Neural cell (in vitro differentiated cells): ENCODE results near the gene TUBB.

ENCODE experiments used
- CTCF ChIP-seq: fragments of 450-650 bp; IDR thresholded peaks from 2 replicates; pipeline ENCODE4 v1.5.1; 2014; ENCODE audit warnings: antibody characterized with exemption, mild to moderate bottlenecking, moderate library complexity; ENCODE audit not compliant: poor library complexity, severe bottlenecking
- EP300 ChIP-seq: fragments of 450-650 bp; conservative IDR thresholded peaks from 2 replicates; pipeline ENCODE4 v1.6.1; 2014; ENCODE audit warnings: antibody characterized with exemption, mild to moderate bottlenecking, moderate library complexity; ENCODE audit not compliant: poor library complexity, severe bottlenecking
- EZH2 ChIP-seq: fragments of 200-600, 300-800 bp; shearing (Covaris generic), sonication (generic); IDR thresholded peaks from 2 replicates; pipeline ENCODE4 v1.6.1; 2014; ENCODE audit warnings: antibody characterized with exemption, low read length, borderline replicate concordance, mild to moderate bottlenecking; ENCODE audit not compliant: insufficient read depth, poor library complexity, severe bottlenecking
- MXI1 ChIP-seq: fragments of 450-650 bp; conservative IDR thresholded peaks from 2 replicates; pipeline ENCODE4 v1.6.1; 2014; ENCODE audit warnings: antibody characterized with exemption, mild to moderate bottlenecking; ENCODE audit not compliant: poor library complexity, severe bottlenecking
- POLR2AphosphoS5 ChIP-seq: IDR thresholded peaks from 2 replicates; pipeline ENCODE4 v1.6.1; 2012
- RAD21 ChIP-seq: fragments of 450-650 bp; conservative IDR thresholded peaks from 2 replicates; pipeline ENCODE4 v1.6.1; 2014; ENCODE audit warnings: antibody characterized with exemption, mild to moderate bottlenecking, moderate library complexity
- REST ChIP-seq: IDR thresholded peaks from 2 replicates; pipeline ENCODE4 v1.6.1; 2012; ENCODE audit warnings: borderline replicate concordance
- SMC3 ChIP-seq: fragments of 450-650 bp; conservative IDR thresholded peaks from 2 replicates; pipeline ENCODE4 v1.6.1; 2014; ENCODE audit warnings: antibody characterized with exemption, mild to moderate bottlenecking, moderate library complexity; ENCODE audit not compliant: poor library complexity

- TF ChIP-seq CTCF: no peak
- TF ChIP-seq EP300: no peak
- no peak for TF ChIP-seq EZH2
- no peak for TF ChIP-seq SMC3
- no peak for TF ChIP-seq POLR2AphosphoS5
- no peak for TF ChIP-seq REST
- no peak for TF ChIP-seq MXI1
- TF ChIP-seq RAD21: no peak
Measured at GRCh38 chr6:30767944-30768301, 47.8 kb downstream of the TUBB start.
